Sciatic nerve (tissue), 2 donors: Measurements from ENCODE around the gene ARFGEF3. TPM values are rescaled to one million over a fixed set of nuclear protein-coding genes. Genes with fewer than 3 reads are reported as not detected.
A peak's percentile ranks its signal among the peaks of the same experiment; 100 is the strongest.

Experiments
- ATAC-seq: fragments of 200-7000 bp; cut with Tn5 transposase; one replicate; pipeline ENCODE4 v1.9.1; 2020; ENCODE audit warnings: mild to moderate bottlenecking, moderate library complexity
- DNase-seq: peaks from one replicate; pipeline ENCODE4 v3.0.0-alpha.2; 2020; ENCODE audit warnings: low spot score
- intact Hi-C: fragments of 100-400 bp; cut with DNase I; formaldehyde crosslinking; loops from one replicate; pipeline ENCODE4 v1.14.2; 2022
- total RNA-seq: library from RNA; stranded (reverse); fragmentation: NEBNext Ultra II Directional; extraction: Animal tissue kit (Norgen Biotek cat#: 25700); gene quantifications from one replicate; pipeline ENCODE4 v1.2.1, GENCODE V29; 2021
- donor health status: DM: no; HTN: no; CAD: no.
- donor health status: DM: no; HTN: no; CAD: no.

The ARFGEF3 gene
- total RNA-seq, 1 donor from 2014 or later, result 7.4 TPM

- intact Hi-C loops, result no loop called here
- ATAC-seq (no peak), DNase-seq (no peak)
These were observed 211.1 kb downstream of the ARFGEF3 start for GRCh38 chr6:138372711-138373463.

- DNase-seq (no peak), ATAC-seq (no peak)
- intact Hi-C loops, result no loop called here
These were observed 212.5 kb downstream of the ARFGEF3 start for GRCh38 chr6:138374230-138374629.

GRCh38 chr6:138374815-138375214 is 213.1 kb downstream of the ARFGEF3 start:
- intact Hi-C loops, result no loop called here
- no peak for DNase-seq
- no peak for ATAC-seq

GRCh38 chr6:138377042-138377441 is 215.3 kb downstream of the ARFGEF3 start:
- DNase-seq, result no peak
- no peak for ATAC-seq
- intact Hi-C loops, result no loop called here

GRCh38 chr6:138377844-138378243 is 216.1 kb downstream of the ARFGEF3 start, which contains the start of gene SMIM28:
SMIM28 (plus strand) TSS chr6:138377905; CDS start chr6:138378073, 168 bp downstream.
- DNase-seq, result no peak
- peak; percentile 34 for ATAC-seq

GRCh38 chr6:138378463-138378862 is 216.7 kb downstream of the ARFGEF3 start:
- DNase-seq (no peak), ATAC-seq (no peak)
- intact Hi-C loops, result no loop called here

More at GRCh38 chr6:138377844-138378243, 216.1 kb downstream of the ARFGEF3 start, which contains the start of gene SMIM28:
- intact Hi-C loops, result no loop called here

- ATAC-seq, result no peak
- no peak for DNase-seq
These were observed 220.9 kb downstream of the ARFGEF3 start for GRCh38 chr6:138382498-138383265.

GRCh38 chr6:138383776-138384175 is 222.0 kb downstream of the ARFGEF3 start:
- no peak for ATAC-seq
- intact Hi-C loops, result no loop called here
- no peak for DNase-seq

More at GRCh38 chr6:138382498-138383265, 220.9 kb downstream of the ARFGEF3 start:
- intact Hi-C loops, result no loop called here

GRCh38 chr6:138386897-138387296 is 225.2 kb downstream of the ARFGEF3 start:
- ATAC-seq, result no peak
- DNase-seq, result no peak
- intact Hi-C loops, result no loop called here

GRCh38 chr6:138387577-138388368 is 226.0 kb downstream of the ARFGEF3 start:
- ATAC-seq, result peak; percentile 66

GRCh38 chr6:138389551-138389950 is 227.8 kb downstream of the ARFGEF3 start:
- intact Hi-C loops, result no loop called here
- ATAC-seq, result no peak
- no peak for DNase-seq

More at GRCh38 chr6:138387577-138388368, 226.0 kb downstream of the ARFGEF3 start:
- intact Hi-C loops, result no loop called here
- no peak for DNase-seq

Other genes starting within 250 kb of the ARFGEF3 start
- gene PERP, start 54.5 kb upstream of the ARFGEF3 start, total RNA-seq, result 22.9 TPM
- gene PBOV1, start 56.6 kb downstream of the ARFGEF3 start, total RNA-seq, result not detected
- not detected for gene SMIM28, start 216.0 kb downstream of the ARFGEF3 start, total RNA-seq
- 39.9 TPM for gene HEBP2, start 242.3 kb downstream of the ARFGEF3 start, total RNA-seq